ENCODE measurements around the gene PTPRZ1.

- TF ChIP-seq CTCF (conservative IDR thresholded peaks at IDR 0.05; ENCODE audit: low read depth, low read length), result no peak
- TF ChIP-seq EZH2 (IDR thresholded peaks at IDR 0.05; ENCODE audit: borderline replicate concordance, low read depth, low read length, poor library complexity, severe bottlenecking), result no peak
Observed at GRCh38 chr7:121909716-121910345, 36.9 kb downstream of the PTPRZ1 start.

Data from A673 (cell line).